HG03558 (cell line): Measurements from ENCODE around the gene FAAP20.

ENCODE experiments used
- ATAC-seq: cut with Tn5 transposase; IDR thresholded peaks from one replicate; pipeline ENCODE4 v1.9.1; 2021; ENCODE audit warnings: moderate number of reproducible peaks; ENCODE audit not compliant: unreplicated experiment; ENCODE audit errors: extremely low read depth

The FAAP20 gene

GRCh38 chr1:2143814-2144500 lies 50.6 kb downstream of the FAAP20 start:
- ATAC-seq: no peak

DNA sequence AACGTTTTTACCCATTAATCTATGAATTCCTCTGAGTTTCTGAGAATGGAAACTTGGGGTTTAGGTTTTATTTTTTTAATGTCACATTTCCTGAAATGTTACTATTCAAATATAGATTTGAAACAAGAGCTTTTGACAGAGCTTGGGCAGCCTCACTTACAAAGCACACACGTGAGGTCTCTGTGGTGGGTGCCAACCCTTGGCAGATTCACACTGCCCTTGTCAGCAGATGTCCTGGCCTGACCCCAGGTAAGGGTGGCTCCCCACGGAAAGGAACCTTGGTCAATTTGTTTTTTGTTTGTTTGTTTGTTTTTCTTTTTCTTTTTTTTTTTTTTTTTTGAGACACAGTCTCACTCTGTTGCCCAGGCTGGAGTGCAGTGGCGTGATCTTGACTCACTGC lies 53.5 kb downstream of the FAAP20 start:
- ATAC-seq: no peak
